Measurements from ENCODE around the gene TMEM184A. TPM values are rescaled to one million over a fixed set of nuclear protein-coding genes. Genes with fewer than 3 reads are reported as not detected.

TMEM184A gene
- total and polyA plus RNA-seq, 11 donors: 0.19 to 0.99 (median 0.47) TPM

DNA sequence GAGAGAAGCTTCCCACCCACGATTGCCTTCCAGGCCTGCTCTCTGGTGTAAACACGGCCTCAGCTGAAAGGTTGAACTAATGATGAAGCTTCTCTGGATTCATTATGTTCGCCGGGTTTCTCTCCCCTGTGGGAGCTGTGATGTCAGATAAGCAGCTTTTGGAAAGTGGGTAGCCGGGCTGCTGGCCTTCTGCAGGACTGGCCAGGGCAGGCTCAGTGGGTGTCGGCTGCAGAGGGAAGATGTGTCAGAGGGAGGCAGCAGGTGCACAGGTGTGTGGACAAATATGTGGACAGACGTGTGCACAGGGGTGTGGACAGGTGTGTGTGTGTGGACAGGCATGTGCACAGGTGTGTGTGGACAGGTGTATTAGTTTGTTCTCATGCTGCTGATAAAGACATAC is 42.3 kb upstream of the TMEM184A start:
- WGBS, 4 donors: 84 to 92% (median 85%) methylated on average over 7 of the region's 7 CpGs
- no peak for DNase-seq
- H3K9me3 ChIP-seq: no peaks in the 10 kb centered on the region
- H3K36me3 ChIP-seq: no peaks in the 10 kb centered on the region
- intact Hi-C loops (cut with DNase I): no loop called here
- H3K4me1 ChIP-seq: no peaks in the 10 kb centered on the region
- TF ChIP-seq, protein P1, sequence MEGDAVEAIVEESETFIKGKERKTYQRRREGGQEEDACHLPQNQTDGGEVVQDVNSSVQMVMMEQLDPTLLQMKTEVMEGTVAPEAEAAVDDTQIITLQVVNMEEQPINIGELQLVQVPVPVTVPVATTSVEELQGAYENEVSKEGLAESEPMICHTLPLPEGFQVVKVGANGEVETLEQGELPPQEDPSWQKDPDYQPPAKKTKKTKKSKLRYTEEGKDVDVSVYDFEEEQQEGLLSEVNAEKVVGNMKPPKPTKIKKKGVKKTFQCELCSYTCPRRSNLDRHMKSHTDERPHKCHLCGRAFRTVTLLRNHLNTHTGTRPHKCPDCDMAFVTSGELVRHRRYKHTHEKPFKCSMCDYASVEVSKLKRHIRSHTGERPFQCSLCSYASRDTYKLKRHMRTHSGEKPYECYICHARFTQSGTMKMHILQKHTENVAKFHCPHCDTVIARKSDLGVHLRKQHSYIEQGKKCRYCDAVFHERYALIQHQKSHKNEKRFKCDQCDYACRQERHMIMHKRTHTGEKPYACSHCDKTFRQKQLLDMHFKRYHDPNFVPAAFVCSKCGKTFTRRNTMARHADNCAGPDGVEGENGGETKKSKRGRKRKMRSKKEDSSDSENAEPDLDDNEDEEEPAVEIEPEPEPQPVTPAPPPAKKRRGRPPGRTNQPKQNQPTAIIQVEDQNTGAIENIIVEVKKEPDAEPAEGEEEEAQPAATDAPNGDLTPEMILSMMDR (IDR thresholded peaks at IDR 0.05): no peak
- TF ChIP-seq POLR2A (IDR thresholded peaks at IDR 0.05): no peak
- peaks cover 0 to 36% (median 18%) of the 10 kb centered on the region in 9 donors for H3K27me3 ChIP-seq
- no peak for ATAC-seq
- no peak overlapping the region for H3K27ac ChIP-seq
- no peak overlapping the region for H3K4me3 ChIP-seq

- TF ChIP-seq, protein P1 (IDR thresholded peaks at IDR 0.05): no peak
- TF ChIP-seq POLR2A (IDR thresholded peaks at IDR 0.05): no peak
- H3K27me3 ChIP-seq: peaks cover 0 to 41% (median 20%) of the 10 kb centered on the region in 9 donors
- no peak for DNase-seq
- WGBS, 4 donors: 86 to 96% (median 91%) methylated on average over 11 of the region's 11 CpGs
- intact Hi-C loops (cut with DNase I): no loop called here
- no peaks in the 10 kb centered on the region for H3K4me1 ChIP-seq
- H3K27ac ChIP-seq: no peak overlapping the region
- H3K4me3 ChIP-seq: no peak overlapping the region
- ATAC-seq: no peak
- no peaks in the 10 kb centered on the region for H3K9me3 ChIP-seq
- no peaks in the 10 kb centered on the region for H3K36me3 ChIP-seq
Measured at GRCh38 chr7:1597791-1598190, 41.8 kb upstream of the TMEM184A start.

GRCh38 chr7:1597066-1597760 is 41.2 kb upstream of the TMEM184A start:
- intact Hi-C loops (cut with DNase I): no loop called here
- no peak overlapping the region for H3K27ac ChIP-seq
- TF ChIP-seq, protein P1 (IDR thresholded peaks at IDR 0.05): no peak
- TF ChIP-seq POLR2A (IDR thresholded peaks at IDR 0.05): no peak
- H3K4me3 ChIP-seq: no peak overlapping the region
- 76 to 82% (median 80%) methylated on average over 12 to 16 of the region's 16 CpGs for WGBS, 4 donors
- H3K4me1 ChIP-seq: peaks cover 0 to 4% (median 0%) of the 10 kb centered on the region in 12 donors
- no peaks in the 10 kb centered on the region for H3K36me3 ChIP-seq
- ATAC-seq (no peak), DNase-seq (no peak)
- H3K9me3 ChIP-seq: no peaks in the 10 kb centered on the region
- peaks cover 0 to 46% (median 24%) of the 10 kb centered on the region in 9 donors for H3K27me3 ChIP-seq

DNA sequence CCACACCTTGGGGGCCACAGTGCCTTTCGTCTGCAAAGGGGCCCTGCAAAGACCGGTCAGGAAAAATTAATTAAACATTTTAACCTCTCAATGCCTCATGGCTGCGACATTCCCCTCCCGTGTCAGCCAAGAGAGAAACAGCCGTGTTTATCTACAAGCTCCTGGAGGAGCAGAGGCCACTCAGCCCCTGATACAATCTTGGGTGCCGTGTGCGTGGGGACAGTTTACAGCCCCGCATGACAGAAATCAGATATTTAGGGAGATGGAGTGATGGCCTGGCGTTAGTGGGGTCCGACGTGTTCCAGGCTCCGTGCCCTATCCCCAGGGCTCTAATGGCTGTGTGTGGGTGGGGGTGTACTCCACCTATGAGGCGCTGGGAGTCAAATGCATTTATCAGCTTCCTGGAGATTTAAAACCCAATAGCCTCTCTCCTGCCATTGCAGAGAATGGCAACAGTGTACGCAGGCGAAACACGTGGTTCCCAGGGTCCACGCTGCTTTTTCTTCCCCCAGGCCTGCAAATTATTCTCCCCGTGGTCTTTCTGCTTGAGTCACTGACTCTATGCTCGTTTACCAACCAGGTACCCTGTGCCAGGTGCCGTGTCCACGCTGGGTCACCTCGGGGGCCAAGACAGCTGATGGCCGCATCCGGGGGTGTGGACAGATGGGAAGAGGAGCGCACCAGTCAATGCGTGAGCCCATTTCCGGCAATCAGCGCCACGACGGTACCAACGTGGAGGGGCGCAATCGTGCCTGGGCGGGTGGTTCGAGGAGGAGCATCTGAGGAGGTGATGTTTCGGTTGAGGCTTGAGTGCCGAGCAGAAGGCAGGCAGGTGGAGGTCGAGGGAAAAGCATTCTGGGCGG is 40.4 kb upstream of the TMEM184A start:
- H3K4me1 ChIP-seq: peaks cover 0 to 9% (median 0%) of the 10 kb centered on the region in 12 donors
- intact Hi-C loops (cut with DNase I): no loop called here
- 69 to 75% (median 70%) methylated on average over 39 of the region's 39 CpGs for WGBS, 4 donors
- TF ChIP-seq, protein P1 (IDR thresholded peaks at IDR 0.05): no peak
- TF ChIP-seq POLR2A (IDR thresholded peaks at IDR 0.05): no peak
- H3K9me3 ChIP-seq: no peaks in the 10 kb centered on the region
- no peaks in the 10 kb centered on the region for H3K36me3 ChIP-seq
- no peak overlapping the region for H3K27ac ChIP-seq
- H3K27me3 ChIP-seq: peaks cover 0 to 54% (median 24%) of the 10 kb centered on the region in 9 donors
- no peak for DNase-seq
- ATAC-seq: no peak
- no peak overlapping the region for H3K4me3 ChIP-seq

Measured in heart left ventricle (tissue), 16 donors.